CD14-positive monocyte (primary cell): ENCODE measurements around the gene ADAMTSL1. TPM values are rescaled to one million over a fixed set of nuclear protein-coding genes. Genes with fewer than 3 reads are reported as not detected.

ENCODE experiments used
- DNase-seq, 3 donors: peaks; one replicate each; pipeline ENCODE4 v3.0.0-alpha.2; 2011 to 2022
- H2AFZ ChIP-seq: 2 replicates; pipeline ENCODE4 v1.6.0; 2012; ENCODE audit warnings: mild to moderate bottlenecking, low read depth, low read length, inconsistent platforms; ENCODE audit not compliant: insufficient read depth, poor library complexity, severe bottlenecking
- H3K27ac ChIP-seq, 2 donors: 1 replicate in 1 of 2; 2 replicates in 1 of 2; pipeline ENCODE4 v1.5.1; 2012 to 2013; ENCODE audit warnings: low read length in 2 of 2, control low read depth in 1 of 2, inconsistent platforms in 1 of 2, low read depth in 1 of 2, mild to moderate bottlenecking in 1 of 2
- H3K27me3 ChIP-seq, 2 donors: one replicate each; pipeline versions ENCODE4 v1.6.0 to v1.6.1; 2011 to 2013; ENCODE audit warnings: low read length in 2 of 2; ENCODE audit not compliant: control insufficient read depth in 2 of 2, insufficient read depth in 2 of 2
- H3K36me3 ChIP-seq, 2 donors: replicated peaks in 1 of 2; 1 replicate in 1 of 2; 2 replicates in 1 of 2; pipeline versions ENCODE4 v1.5.1 to v1.6.1; 2012 to 2013; ENCODE audit warnings: low read length in 2 of 2, control low read depth in 1 of 2, inconsistent platforms in 1 of 2, mild to moderate bottlenecking in 1 of 2; ENCODE audit not compliant: insufficient read depth in 2 of 2, control insufficient read depth in 1 of 2
- H3K4me1 ChIP-seq, 2 donors: 1 replicate in 1 of 2; 2 replicates in 1 of 2; pipeline versions ENCODE4 v1.5.1 to v1.6.1; 2012 to 2013; ENCODE audit warnings: low read length in 2 of 2, control low read depth in 1 of 2, inconsistent platforms in 1 of 2, mild to moderate bottlenecking in 1 of 2, moderate library complexity in 1 of 2; ENCODE audit not compliant: insufficient read depth in 2 of 2, control insufficient read depth in 1 of 2
- H3K4me2 ChIP-seq: replicated peaks from 2 replicates; pipeline ENCODE3; 2012; ENCODE audit warnings: low read length, moderate library complexity, mild to moderate bottlenecking; ENCODE audit not compliant: poor library complexity, severe bottlenecking; ENCODE audit errors: extremely low read depth
- H3K4me3 ChIP-seq, 3 experiments: fragments of 200-600 bp in 1 of 3; sonication (generic) in 1 of 3; replicated peaks in 1 of 3; 1 replicate in 2 of 3; 2 replicates in 1 of 3; pipeline ENCODE4 v1.5.1; 2011 to 2013; ENCODE audit warnings: low read length in 3 of 3, mild to moderate bottlenecking in 3 of 3, control low read depth in 2 of 3, low read depth in 2 of 3, inconsistent platforms in 1 of 3, moderate library complexity in 1 of 3
- H3K79me2 ChIP-seq: 2 replicates; pipeline ENCODE4 v1.6.0; 2012; ENCODE audit warnings: mild to moderate bottlenecking, control low read depth, inconsistent platforms, low read length, moderate library complexity; ENCODE audit not compliant: insufficient read depth
- H3K9ac ChIP-seq: 2 replicates; pipeline ENCODE4 v1.6.0; 2017; ENCODE audit warnings: low read length, mild to moderate bottlenecking; ENCODE audit not compliant: insufficient read depth, poor library complexity, severe bottlenecking
- H3K9me3 ChIP-seq, 2 donors: replicated peaks in 1 of 2; 1 replicate in 1 of 2; 2 replicates in 1 of 2; pipeline versions ENCODE4 v1.5.1 to v1.6.1; 2012 to 2013; ENCODE audit warnings: low read length in 2 of 2, control low read depth in 1 of 2; ENCODE audit not compliant: control insufficient read depth in 1 of 2, insufficient read depth in 1 of 2
- H4K20me1 ChIP-seq: 2 replicates; pipeline ENCODE4 v1.6.0; 2012; ENCODE audit warnings: mild to moderate bottlenecking, low read length, control low read depth, moderate library complexity; ENCODE audit not compliant: insufficient read depth
- H3K27ac Mint-ChIP-seq, 7 donors: one replicate each; pipeline ENCODE4 v1.8.0; 2020; ENCODE audit warnings: mild to moderate bottlenecking in 7 of 7, mixed read lengths in 7 of 7, moderate library complexity in 6 of 7, inconsistent platforms in 2 of 7
- H3K27me3 Mint-ChIP-seq, 3 donors: one replicate each; pipeline ENCODE4 v1.8.0; 2021 to 2022; ENCODE audit warnings: low read depth in 3 of 3, mild to moderate bottlenecking in 3 of 3, mixed read lengths in 3 of 3, moderate library complexity in 3 of 3, inconsistent platforms in 1 of 3
- H3K36me3 Mint-ChIP-seq, 2 donors: one replicate each; pipeline ENCODE4 v1.8.0; 2020; ENCODE audit warnings: mixed read lengths in 2 of 2, inconsistent platforms in 1 of 2, mild to moderate bottlenecking in 1 of 2
- H3K4me1 Mint-ChIP-seq: one replicate; pipeline ENCODE4 v1.8.0; 2020; ENCODE audit warnings: mild to moderate bottlenecking, mixed read lengths
- H3K4me3 Mint-ChIP-seq, 2 donors: one replicate each; pipeline ENCODE4 v1.8.0; 2020; ENCODE audit warnings: mild to moderate bottlenecking in 2 of 2, mixed read lengths in 2 of 2, moderate library complexity in 1 of 2
- H3K9me3 Mint-ChIP-seq, 7 donors: one replicate each; pipeline ENCODE4 v1.8.0; 2020 to 2022; ENCODE audit warnings: mixed read lengths in 7 of 7, mild to moderate bottlenecking in 6 of 7, moderate library complexity in 6 of 7, inconsistent platforms in 2 of 7
- WGBS: methylation state at CpG from one replicate; pipeline ENCODE4 v1.1.5; 2013; ENCODE audit warnings: missing lambda C conversion rate; ENCODE audit not compliant: insufficient coverage; 5-methylcytosine and 5-hydroxymethylcytosine counted together
- intact Hi-C, 2 donors: fragments of 100-400 bp; cut with micrococcal nuclease; formaldehyde crosslinking; loops; one replicate each; pipeline versions ENCODE4 v1.15.0 to v1.15.1; 2023
- polyA plus RNA-seq, 3 donors: library from polyadenylated mRNA; depleted of rRNA in 1 of 3; unstranded in 2 of 3; stranded (reverse) in 1 of 3; fragments of 300-500 nt in 2 of 3; fragments of >200 nt in 1 of 3; fragmentation: Illumina TruSeq in 2 of 3; gene quantifications; 1 replicate in 2 of 3; 2 replicates in 1 of 3; pipeline ENCODE4 v1.2.3, GENCODE V29; 2012 to 2021
- TF ChIP-seq, protein P1 (sequence below): fragments of 200-600 bp; IDR thresholded peaks from one replicate; pipeline ENCODE4 v1.8.0; 2022; ENCODE audit warnings: antibody characterized with exemption, mild to moderate bottlenecking

Gene ADAMTSL1
- polyA plus RNA-seq, 3 donors = not detected

DNA sequence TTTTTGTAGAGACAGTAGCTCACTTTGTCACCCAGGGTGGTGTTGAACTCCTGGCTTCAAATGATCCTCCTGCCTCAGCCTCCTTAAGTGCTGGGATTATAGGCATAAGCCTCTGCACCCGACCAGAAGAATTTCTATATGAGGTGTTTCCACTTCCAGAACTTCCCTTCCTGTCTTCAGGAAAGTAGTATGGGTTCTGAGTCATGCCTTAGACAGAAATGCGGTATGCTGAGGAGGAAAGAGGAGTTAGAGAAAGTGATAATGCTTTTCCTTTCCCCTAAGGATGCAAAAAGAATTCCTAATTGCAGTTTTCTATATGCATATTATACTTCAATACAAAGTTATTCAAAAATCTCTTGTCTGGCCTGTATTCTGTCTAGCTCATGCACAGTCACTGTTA lies 16.4 kb upstream of the ADAMTSL1 start:
- H3K4me3 ChIP-seq = no peak overlapping the region
- no peak overlapping the region for H3K27ac ChIP-seq
- no peak overlapping the region for H3K4me2 ChIP-seq
- no peaks in the 10 kb centered on the region for H3K27me3 ChIP-seq
- no peak for DNase-seq
- Mint-ChIP-seq H3K4me3 (no peak overlapping the region), H3K27ac (no peak overlapping the region), H3K36me3 (no peaks in the 10 kb centered on the region), H3K4me1 (no peaks in the 10 kb centered on the region), H3K9me3 (peaks cover 0 to 2% (median 0%) of the 10 kb centered on the region in 7 donors), H3K27me3 (no peaks in the 10 kb centered on the region)
- H3K79me2 ChIP-seq = no peaks in the 10 kb centered on the region
- H3K4me1 ChIP-seq = no peaks in the 10 kb centered on the region
- H4K20me1 ChIP-seq = no peaks in the 10 kb centered on the region
- H2AFZ ChIP-seq = no peak overlapping the region
- TF ChIP-seq, protein P1, sequence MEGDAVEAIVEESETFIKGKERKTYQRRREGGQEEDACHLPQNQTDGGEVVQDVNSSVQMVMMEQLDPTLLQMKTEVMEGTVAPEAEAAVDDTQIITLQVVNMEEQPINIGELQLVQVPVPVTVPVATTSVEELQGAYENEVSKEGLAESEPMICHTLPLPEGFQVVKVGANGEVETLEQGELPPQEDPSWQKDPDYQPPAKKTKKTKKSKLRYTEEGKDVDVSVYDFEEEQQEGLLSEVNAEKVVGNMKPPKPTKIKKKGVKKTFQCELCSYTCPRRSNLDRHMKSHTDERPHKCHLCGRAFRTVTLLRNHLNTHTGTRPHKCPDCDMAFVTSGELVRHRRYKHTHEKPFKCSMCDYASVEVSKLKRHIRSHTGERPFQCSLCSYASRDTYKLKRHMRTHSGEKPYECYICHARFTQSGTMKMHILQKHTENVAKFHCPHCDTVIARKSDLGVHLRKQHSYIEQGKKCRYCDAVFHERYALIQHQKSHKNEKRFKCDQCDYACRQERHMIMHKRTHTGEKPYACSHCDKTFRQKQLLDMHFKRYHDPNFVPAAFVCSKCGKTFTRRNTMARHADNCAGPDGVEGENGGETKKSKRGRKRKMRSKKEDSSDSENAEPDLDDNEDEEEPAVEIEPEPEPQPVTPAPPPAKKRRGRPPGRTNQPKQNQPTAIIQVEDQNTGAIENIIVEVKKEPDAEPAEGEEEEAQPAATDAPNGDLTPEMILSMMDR = no peak
- H3K36me3 ChIP-seq = no peaks in the 10 kb centered on the region
- no peak overlapping the region for H3K9ac ChIP-seq
- intact Hi-C loops = no loop called here
- no CpG with 5 or more reads among the region's 2 CpGs for WGBS
- no peaks in the 10 kb centered on the region for H3K9me3 ChIP-seq

DNA sequence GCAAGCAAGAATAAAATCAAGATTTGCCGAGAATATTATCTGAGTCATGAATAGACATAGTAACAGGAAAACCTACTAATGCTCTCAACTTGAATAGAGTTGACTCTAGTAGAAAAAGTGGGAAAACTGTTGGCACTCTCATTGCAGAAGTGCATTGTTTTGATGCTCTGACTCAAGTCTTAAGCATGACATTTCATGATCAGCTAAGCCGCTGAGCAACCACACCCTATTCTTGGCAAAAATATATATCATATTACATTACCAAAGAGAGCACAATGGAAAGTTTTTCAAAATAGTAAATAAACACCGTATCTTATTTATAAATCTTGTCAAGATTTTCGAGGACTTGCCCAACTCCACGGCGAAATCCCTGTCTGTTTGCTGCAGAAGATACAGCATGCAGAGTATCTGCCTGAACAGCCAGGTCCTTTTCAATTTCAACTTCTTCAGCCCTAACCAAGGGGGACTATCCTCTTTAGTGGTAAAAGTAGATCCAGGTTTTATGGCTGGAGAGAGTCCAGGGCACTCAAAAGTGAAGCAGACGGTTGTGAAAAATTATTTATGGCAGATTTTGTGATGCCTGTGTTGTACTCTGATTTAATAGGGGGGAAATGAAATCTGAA lies 13.9 kb upstream of the ADAMTSL1 start:
- Histone ChIP-seq H3K4me1 (no peaks in the 10 kb centered on the region), H3K27me3 (no peaks in the 10 kb centered on the region), H3K9me3 (no peaks in the 10 kb centered on the region), H4K20me1 (no peaks in the 10 kb centered on the region), H3K36me3 (no peaks in the 10 kb centered on the region), H3K9ac (no peak overlapping the region), H3K4me2 (no peak overlapping the region), H2AFZ (no peak overlapping the region), H3K27ac (no peak overlapping the region), H3K79me2 (no peaks in the 10 kb centered on the region), H3K4me3 (no peak overlapping the region)
- WGBS = 89% methylated on average over 3 of the region's 7 CpGs
- Mint-ChIP-seq H3K27me3 (no peaks in the 10 kb centered on the region), H3K9me3 (peaks cover 0 to 2% (median 0%) of the 10 kb centered on the region in 7 donors), H3K27ac (no peak overlapping the region), H3K4me1 (no peaks in the 10 kb centered on the region), H3K4me3 (no peak overlapping the region), H3K36me3 (no peaks in the 10 kb centered on the region)
- intact Hi-C loops = no loop called here
- DNase-seq = no peak
- TF ChIP-seq, protein P1 = no peak
